PC-9 (cell line): ENCODE data around the gene PTTG1IP2.

ENCODE experiments used
- EZH2 ChIP-seq: fragments of 200-600 bp; sonication (generic); IDR thresholded peaks from 2 replicates; pipeline ENCODE4 v1.8.0; 2017; ENCODE audit warnings: antibody characterized with exemption, low read depth
- TF ChIP-seq, protein P1 (sequence below): fragments of 200-600 bp; sonication (generic); conservative IDR thresholded peaks from 2 replicates; pipeline ENCODE4 v1.6.1; 2017; ENCODE audit warnings: mixed run types, antibody characterized with exemption, mild to moderate bottlenecking, moderate library complexity

DNA sequence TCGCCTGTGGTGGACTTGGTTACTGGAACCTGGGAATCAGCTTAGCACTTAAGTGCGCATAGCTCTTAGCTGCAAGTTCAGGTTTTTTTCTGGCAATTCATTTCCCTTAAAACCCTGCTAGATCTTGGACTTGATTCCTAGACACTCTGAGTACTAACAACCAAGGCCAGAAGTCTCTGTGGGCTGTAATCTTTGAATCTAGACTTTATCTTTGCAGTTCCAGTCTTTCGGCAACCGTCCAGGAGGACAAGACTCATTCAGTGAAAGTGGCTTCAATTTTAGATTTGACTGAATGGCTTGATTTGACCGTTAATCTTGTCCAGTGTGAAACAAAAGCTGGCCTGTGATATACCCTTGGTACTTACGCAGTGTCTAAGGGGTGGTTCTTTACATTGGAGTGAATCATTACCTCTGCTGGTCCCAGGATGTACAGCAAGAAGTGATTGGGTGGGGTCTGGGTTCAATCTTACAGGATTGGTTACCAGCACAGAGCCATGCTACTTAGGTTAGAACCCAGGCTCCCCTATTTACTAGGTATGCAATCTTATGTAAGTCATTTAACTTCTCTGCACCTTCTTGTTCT is 16.4 kb downstream of the PTTG1IP2 start:
- TF ChIP-seq, protein P1, sequence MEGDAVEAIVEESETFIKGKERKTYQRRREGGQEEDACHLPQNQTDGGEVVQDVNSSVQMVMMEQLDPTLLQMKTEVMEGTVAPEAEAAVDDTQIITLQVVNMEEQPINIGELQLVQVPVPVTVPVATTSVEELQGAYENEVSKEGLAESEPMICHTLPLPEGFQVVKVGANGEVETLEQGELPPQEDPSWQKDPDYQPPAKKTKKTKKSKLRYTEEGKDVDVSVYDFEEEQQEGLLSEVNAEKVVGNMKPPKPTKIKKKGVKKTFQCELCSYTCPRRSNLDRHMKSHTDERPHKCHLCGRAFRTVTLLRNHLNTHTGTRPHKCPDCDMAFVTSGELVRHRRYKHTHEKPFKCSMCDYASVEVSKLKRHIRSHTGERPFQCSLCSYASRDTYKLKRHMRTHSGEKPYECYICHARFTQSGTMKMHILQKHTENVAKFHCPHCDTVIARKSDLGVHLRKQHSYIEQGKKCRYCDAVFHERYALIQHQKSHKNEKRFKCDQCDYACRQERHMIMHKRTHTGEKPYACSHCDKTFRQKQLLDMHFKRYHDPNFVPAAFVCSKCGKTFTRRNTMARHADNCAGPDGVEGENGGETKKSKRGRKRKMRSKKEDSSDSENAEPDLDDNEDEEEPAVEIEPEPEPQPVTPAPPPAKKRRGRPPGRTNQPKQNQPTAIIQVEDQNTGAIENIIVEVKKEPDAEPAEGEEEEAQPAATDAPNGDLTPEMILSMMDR, result no peak
- no peak for TF ChIP-seq EZH2
